Activated CD4-positive, alpha-beta T cell treated with anti-CD3 and anti-CD28 coated beads, Interleukin-2, amount 10 ng/mL, durations not matched to agents 7 days and 5 days (primary cell): Measurements from ENCODE around the gene C22orf42. TPM values are rescaled to one million over a fixed set of nuclear protein-coding genes. Genes with fewer than 3 reads are reported as not detected.

Experiments
- CTCF ChIA-PET: fragments of 350-600 bp; sonication (Branson Sonifier 250); formaldehyde crosslinking; loops from one replicate; lab custom pipeline; 2021; ENCODE audit warnings: antibody characterized with exemption; lab: Charles Lee
- POLR2A ChIA-PET: fragments of 350-600 bp; sonication (Branson Sonifier 250); formaldehyde crosslinking; loops from one replicate; lab custom pipeline; 2021; ENCODE audit warnings: antibody characterized with exemption; lab: Charles Lee
- DNase-seq: peaks from one replicate; pipeline ENCODE4 v3.0.0-alpha.2; 2020
- H3K27ac Mint-ChIP-seq: one replicate; pipeline ENCODE4 v1.8.0; 2021; ENCODE audit warnings: mild to moderate bottlenecking, moderate library complexity, mixed read lengths
- H3K27me3 Mint-ChIP-seq: one replicate; pipeline ENCODE4 v1.8.0; 2021; ENCODE audit warnings: mixed read lengths
- H3K36me3 Mint-ChIP-seq: one replicate; pipeline ENCODE4 v1.8.0; 2021; ENCODE audit warnings: low read depth, mixed read lengths
- H3K4me1 Mint-ChIP-seq: one replicate; pipeline ENCODE4 v1.8.0; 2021; ENCODE audit warnings: mixed read lengths
- H3K4me3 Mint-ChIP-seq: one replicate; pipeline ENCODE4 v1.8.0; 2021; ENCODE audit warnings: mild to moderate bottlenecking, moderate library complexity, mixed read lengths
- H3K9me3 Mint-ChIP-seq: one replicate; pipeline ENCODE4 v1.8.0; 2021; ENCODE audit warnings: mixed read lengths
- total RNA-seq, 2 experiments: library from RNA; stranded (reverse); gene quantifications; one replicate each; pipeline ENCODE4 v1.2.3, GENCODE V29; 2021

Gene C22orf42
- total RNA-seq, 2 experiments from 2014 or later = not detected

GRCh38 chr22:32112380-32112779 is 46.7 kb downstream of the C22orf42 start:
- H3K4me1 Mint-ChIP-seq = no peaks in the 10 kb centered on the region
- H3K4me3 Mint-ChIP-seq = no peak overlapping the region
- H3K36me3 Mint-ChIP-seq = no peaks in the 10 kb centered on the region
- H3K9me3 Mint-ChIP-seq = no peaks in the 10 kb centered on the region
- CTCF ChIA-PET = no interaction called here
- no peak for DNase-seq
- peaks cover 23% of the 10 kb centered on the region for H3K27me3 Mint-ChIP-seq
- POLR2A ChIA-PET = no interaction called here
- H3K27ac Mint-ChIP-seq = no peak overlapping the region

GRCh38 chr22:32106930-32107329 is 52.2 kb downstream of the C22orf42 start:
- peak; percentile 51 for DNase-seq
- H3K27me3 Mint-ChIP-seq = peaks cover 31% of the 10 kb centered on the region
- H3K36me3 Mint-ChIP-seq = no peaks in the 10 kb centered on the region
- ChIA-PET POLR2A (no interaction called here), CTCF (no interaction called here)
- H3K4me1 Mint-ChIP-seq = no peaks in the 10 kb centered on the region
- no peak overlapping the region for H3K27ac Mint-ChIP-seq
- H3K9me3 Mint-ChIP-seq = no peaks in the 10 kb centered on the region
- H3K4me3 Mint-ChIP-seq = no peak overlapping the region

GRCh38 chr22:32103658-32104315 is 55.3 kb downstream of the C22orf42 start:
- H3K9me3 Mint-ChIP-seq = no peaks in the 10 kb centered on the region
- POLR2A ChIA-PET = no interaction called here

GRCh38 chr22:32100711-32101110 is 58.4 kb downstream of the C22orf42 start:
- ChIA-PET POLR2A (no interaction called here), CTCF (no interaction called here)
- Mint-ChIP-seq H3K4me3 (no peak overlapping the region), H3K4me1 (no peaks in the 10 kb centered on the region), H3K36me3 (no peaks in the 10 kb centered on the region), H3K27me3 (peaks cover 44% of the 10 kb centered on the region), H3K27ac (no peak overlapping the region), H3K9me3 (no peaks in the 10 kb centered on the region)
- no peak for DNase-seq

More at GRCh38 chr22:32103658-32104315, 55.3 kb downstream of the C22orf42 start:
- Mint-ChIP-seq H3K27ac (no peak overlapping the region), H3K4me3 (no peak overlapping the region), H3K36me3 (no peaks in the 10 kb centered on the region), H3K4me1 (no peaks in the 10 kb centered on the region), H3K27me3 (peaks cover 42% of the 10 kb centered on the region)
- no peak for DNase-seq
- CTCF ChIA-PET = interaction anchor here (0.6 kb wide), 1 partner anchor 160 kb away, joined by 3 read pairs; no protein-coding TSS in a partner anchor

Other genes with a start within 250 kb of the C22orf42 start
- gene YWHAH, start 214.8 kb downstream of the C22orf42 start, total RNA-seq = 100 to 1,000 TPM; 182 to 190 TPM
- gene SLC5A1, start 116.0 kb downstream of the C22orf42 start, total RNA-seq = not detected
- gene RFPL2, start 45.8 kb upstream of the C22orf42 start, total RNA-seq = under 1 TPM in 1 of 2 experiments, not detected in 1; 0.30 TPM
- not detected for gene SLC5A4, start 96.0 kb upstream of the C22orf42 start, total RNA-seq
- gene RFPL3, start 198.6 kb upstream of the C22orf42 start, total RNA-seq = not detected